Naive B cell (primary cell): Measurements from ENCODE around the gene DOCK9. TPM values are rescaled to one million over a fixed set of nuclear protein-coding genes. Genes with fewer than 3 reads are reported as not detected.
"Not testable (repeated sequence)": the region's sequence is repeated elsewhere in the genome, so short reads cannot be mapped to it uniquely, and the experiment has no call there.

Experiments
- ATAC-seq, 2 donors: fragments of 150-1000 bp; cut with Tn5 transposase; 2 replicates each; pipeline ENCODE4 v1.10.0; 2021; ENCODE audit warnings: low read depth in 2 of 2, mild to moderate bottlenecking in 2 of 2, moderate library complexity in 2 of 2
- DNase-seq: peaks from one replicate; pipeline ENCODE4 v3.0.0; 2022
- H3K27ac Mint-ChIP-seq, 6 donors: one replicate each; pipeline ENCODE4 v1.8.0; 2020 to 2022; ENCODE audit warnings: mild to moderate bottlenecking in 6 of 6, mixed read lengths in 6 of 6, moderate library complexity in 5 of 6, inconsistent platforms in 2 of 6
- H3K27me3 Mint-ChIP-seq, 3 donors: one replicate each; pipeline ENCODE4 v1.8.0; 2021 to 2022; ENCODE audit warnings: mixed read lengths in 3 of 3, mild to moderate bottlenecking in 1 of 3
- H3K36me3 Mint-ChIP-seq, 2 donors: one replicate each; pipeline ENCODE4 v1.8.0; 2020 to 2022; ENCODE audit warnings: mixed read lengths in 2 of 2, inconsistent platforms in 1 of 2, mild to moderate bottlenecking in 1 of 2
- H3K4me1 Mint-ChIP-seq, 3 donors: one replicate each; pipeline ENCODE4 v1.8.0; 2020 to 2022; ENCODE audit warnings: mixed read lengths in 3 of 3, inconsistent platforms in 1 of 3, mild to moderate bottlenecking in 1 of 3, moderate library complexity in 1 of 3
- H3K4me3 Mint-ChIP-seq, 8 donors: one replicate each; pipeline ENCODE4 v1.8.0; 2020 to 2022; ENCODE audit warnings: mild to moderate bottlenecking in 8 of 8, mixed read lengths in 8 of 8, moderate library complexity in 8 of 8, inconsistent platforms in 2 of 8
- H3K9me3 Mint-ChIP-seq, 7 donors: one replicate each; pipeline ENCODE4 v1.8.0; 2020 to 2022; ENCODE audit warnings: mixed read lengths in 7 of 7, mild to moderate bottlenecking in 5 of 7, inconsistent platforms in 2 of 7, moderate library complexity in 1 of 7
- polyA plus RNA-seq, 6 donors: library from polyadenylated mRNA; unstranded; fragments of 300-500 nt; fragmentation: Illumina TruSeq; gene quantifications; one replicate each; pipeline ENCODE4 v1.2.3, GENCODE V29; 2021; ENCODE audit warnings: low read depth in 6 of 6

DOCK9 gene
- polyA plus RNA-seq, 6 donors from 2014 or later, result 0.98 to 5.2 (median 2.3) TPM; not detected in 1

DNA sequence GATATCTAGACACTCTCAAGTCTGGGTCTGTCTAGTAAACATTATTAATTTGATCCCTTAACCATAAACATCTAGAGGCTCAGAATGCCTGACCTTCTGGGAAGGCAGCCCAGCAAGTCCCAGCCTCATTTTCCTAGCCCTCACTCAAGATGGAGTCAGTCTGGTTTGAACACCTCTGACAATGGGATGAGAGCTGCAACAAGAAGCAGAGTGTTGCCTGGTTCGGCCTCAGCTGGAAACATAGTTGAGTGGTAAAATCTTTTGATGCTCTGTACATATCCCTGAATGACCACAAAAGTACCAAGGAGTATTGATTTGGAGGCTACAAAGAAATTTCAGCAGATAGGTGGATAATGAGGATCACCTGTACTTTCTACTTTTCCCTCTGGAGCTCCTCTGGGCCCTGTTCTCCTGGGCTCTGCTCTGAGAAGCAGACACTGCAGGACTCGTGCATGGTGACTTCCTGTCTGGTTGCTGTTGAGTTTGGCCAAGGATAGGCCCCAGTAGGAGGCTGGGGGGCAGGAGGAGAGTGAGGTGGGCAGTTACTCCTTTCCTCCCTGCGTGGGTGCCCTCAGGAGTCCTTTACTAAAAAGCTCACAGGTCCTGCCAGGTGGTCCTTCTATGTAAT is 157.0 kb downstream of the DOCK9 start:
- ATAC-seq (no peak), DNase-seq (no peak)
- Mint-ChIP-seq H3K4me1 (peaks cover 9 to 15% (median 12%) of the 10 kb centered on the region in 3 donors), H3K9me3 (no peaks in the 10 kb centered on the region), H3K27me3 (no peaks in the 10 kb centered on the region), H3K27ac (no peak overlapping the region), H3K4me3 (no peak overlapping the region), H3K36me3 (peaks cover 18 to 50% of the 10 kb centered on the region in 2 donors)

DNA sequence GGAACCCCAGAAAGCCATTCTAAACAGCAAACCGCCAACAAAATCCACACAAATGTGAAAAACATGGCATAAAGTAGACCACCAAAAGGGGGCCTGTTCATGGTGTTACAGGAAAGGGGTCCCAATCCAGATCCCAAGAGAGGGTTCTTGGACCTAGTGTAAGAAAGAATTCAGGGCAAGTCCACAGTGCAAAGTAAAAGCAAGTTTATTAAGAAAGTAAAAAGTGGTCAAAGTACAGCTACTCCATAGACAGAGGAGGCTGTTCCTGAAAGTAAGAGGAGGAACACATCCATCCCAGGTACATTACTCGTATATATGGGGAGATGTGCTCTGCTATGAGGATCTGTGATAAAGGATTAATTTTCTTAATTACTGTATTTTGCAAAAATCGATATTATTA is 157.6 kb downstream of the DOCK9 start:
- H3K27ac Mint-ChIP-seq, result no peak overlapping the region
- no peak overlapping the region for H3K4me3 Mint-ChIP-seq
- H3K27me3 Mint-ChIP-seq, result no peaks in the 10 kb centered on the region
- peaks cover 5 to 10% (median 7%) of the 10 kb centered on the region in 3 donors for H3K4me1 Mint-ChIP-seq
- DNase-seq (no peak), ATAC-seq (no peak)
- no peaks in the 10 kb centered on the region for H3K9me3 Mint-ChIP-seq
- H3K36me3 Mint-ChIP-seq, result peaks cover 19 to 50% of the 10 kb centered on the region in 2 donors

DNA sequence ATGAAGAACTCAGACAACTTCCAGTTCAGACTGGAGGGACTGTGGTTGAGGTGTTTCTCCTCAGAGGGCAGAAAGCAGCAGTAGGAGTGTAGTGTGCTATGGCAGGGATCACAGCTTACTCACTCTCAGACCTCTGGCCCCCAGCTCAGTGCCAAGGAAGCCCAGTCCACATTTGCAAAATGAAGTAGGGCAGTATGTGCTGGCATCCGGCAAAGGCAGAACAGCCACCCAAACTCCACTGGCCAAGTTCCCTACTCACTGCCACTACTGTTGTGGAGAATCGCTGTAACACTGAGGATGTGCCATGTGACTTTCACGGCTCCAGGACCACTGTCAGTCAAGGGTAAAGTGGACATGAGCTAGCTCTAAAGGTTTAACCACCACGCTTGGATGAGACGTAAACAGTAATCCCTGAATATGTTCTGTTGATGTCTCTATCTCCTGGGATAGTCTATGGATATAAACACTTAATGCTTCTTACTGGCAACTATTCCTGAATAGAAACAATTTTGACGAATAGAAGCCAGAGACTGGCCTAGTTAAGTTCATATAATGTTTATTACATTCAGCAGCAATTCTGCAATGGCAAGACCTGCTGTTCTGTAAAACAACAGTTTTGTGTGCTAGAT is 158.4 kb downstream of the DOCK9 start:
- peaks cover 0 to 2% (median 0%) of the 10 kb centered on the region in 3 donors for H3K4me1 Mint-ChIP-seq
- DNase-seq (no peak), ATAC-seq (no peak)
- peaks cover 19 to 50% of the 10 kb centered on the region in 2 donors for H3K36me3 Mint-ChIP-seq
- H3K27me3 Mint-ChIP-seq, result no peaks in the 10 kb centered on the region
- H3K27ac Mint-ChIP-seq, result no peak overlapping the region
- H3K4me3 Mint-ChIP-seq, result no peak overlapping the region
- H3K9me3 Mint-ChIP-seq, result no peaks in the 10 kb centered on the region

DNA sequence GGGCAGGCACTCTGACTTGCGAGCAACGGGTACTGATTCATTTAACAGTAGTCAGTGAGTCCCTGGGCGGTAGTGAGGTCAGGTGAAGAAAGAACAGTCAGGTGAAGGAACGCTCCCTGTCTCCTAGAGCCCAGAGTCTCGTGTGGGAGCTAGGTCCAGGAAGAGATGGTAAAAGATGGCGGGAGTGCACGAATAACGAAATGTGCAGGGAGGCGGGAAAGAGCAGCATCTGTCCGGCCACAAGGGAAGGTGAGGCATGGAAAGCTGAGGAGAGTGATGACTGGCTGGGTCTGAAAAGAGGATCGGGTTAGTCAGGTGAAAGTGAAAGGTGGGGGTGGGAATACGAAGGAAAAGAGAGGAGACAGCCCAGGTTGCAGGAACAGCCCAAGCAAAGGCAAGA is 161.5 kb downstream of the DOCK9 start:
- ATAC-seq (no peak), DNase-seq (no peak)
- Mint-ChIP-seq H3K36me3 (peaks cover 10 to 28% of the 10 kb centered on the region in 2 donors), H3K27me3 (no peaks in the 10 kb centered on the region), H3K4me3 (no peak overlapping the region), H3K27ac (no peak overlapping the region), H3K4me1 (no peaks in the 10 kb centered on the region), H3K9me3 (no peaks in the 10 kb centered on the region)

DNA sequence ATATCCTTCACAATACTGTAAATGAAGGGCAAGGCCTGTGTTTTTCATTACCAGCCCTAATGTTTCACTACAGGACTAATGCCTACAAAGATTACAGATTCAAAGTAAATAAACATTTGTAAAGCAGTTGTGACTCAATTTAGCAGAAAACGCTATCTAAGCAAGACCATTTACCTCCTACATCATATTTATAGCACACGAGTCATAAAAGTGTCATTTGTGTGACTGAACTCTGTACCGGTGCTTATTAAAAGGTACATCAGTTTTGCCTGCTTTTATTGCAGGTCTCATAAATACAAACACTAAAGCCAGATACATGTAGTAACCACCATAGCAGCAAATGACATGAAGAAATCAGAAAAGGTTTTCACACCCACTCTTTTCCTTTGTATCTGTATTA is 163.9 kb downstream of the DOCK9 start:
- Mint-ChIP-seq H3K27me3 (no peaks in the 10 kb centered on the region), H3K27ac (no peak overlapping the region), H3K9me3 (no peaks in the 10 kb centered on the region), H3K36me3 (peaks cover 11 to 23% of the 10 kb centered on the region in 2 donors), H3K4me1 (no peaks in the 10 kb centered on the region), H3K4me3 (no peak overlapping the region)
- ATAC-seq, result no peak
- no peak for DNase-seq

DNA sequence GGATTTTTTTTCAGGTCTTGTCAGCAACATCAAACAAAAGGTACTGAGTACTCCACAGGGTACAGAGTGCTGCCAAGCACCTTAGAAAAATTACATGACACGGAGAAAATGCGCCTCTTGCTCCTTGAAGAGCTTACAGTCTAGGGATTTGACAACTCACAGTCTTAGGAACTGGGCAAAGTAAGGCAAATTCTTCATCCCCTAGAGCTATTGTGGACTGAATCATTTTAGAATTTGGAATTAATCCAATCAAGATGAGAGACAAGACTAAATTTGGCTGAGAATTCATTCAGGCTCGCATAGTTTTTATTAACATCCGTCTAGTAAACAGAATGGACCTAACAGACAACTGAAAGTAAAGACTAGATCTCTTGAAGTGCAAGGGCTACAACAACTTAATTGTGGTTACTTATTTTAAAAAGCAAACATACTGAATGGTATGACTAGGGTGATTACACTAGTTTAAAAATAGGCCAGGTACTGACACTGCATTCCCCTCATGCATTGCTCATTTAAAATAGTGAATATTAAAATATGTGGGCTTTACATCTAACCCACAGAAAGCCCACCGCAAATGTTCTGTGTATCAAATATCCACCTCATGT is 165.6 kb downstream of the DOCK9 start:
- H3K27ac Mint-ChIP-seq, H3K9me3 Mint-ChIP-seq, ATAC-seq, DNase-seq, H3K4me3 Mint-ChIP-seq, H3K27me3 Mint-ChIP-seq, H3K4me1 Mint-ChIP-seq: not testable (repeated sequence)
- H3K36me3 Mint-ChIP-seq, result peaks cover 16 to 23% of the 10 kb centered on the region in 2 donors

DNA sequence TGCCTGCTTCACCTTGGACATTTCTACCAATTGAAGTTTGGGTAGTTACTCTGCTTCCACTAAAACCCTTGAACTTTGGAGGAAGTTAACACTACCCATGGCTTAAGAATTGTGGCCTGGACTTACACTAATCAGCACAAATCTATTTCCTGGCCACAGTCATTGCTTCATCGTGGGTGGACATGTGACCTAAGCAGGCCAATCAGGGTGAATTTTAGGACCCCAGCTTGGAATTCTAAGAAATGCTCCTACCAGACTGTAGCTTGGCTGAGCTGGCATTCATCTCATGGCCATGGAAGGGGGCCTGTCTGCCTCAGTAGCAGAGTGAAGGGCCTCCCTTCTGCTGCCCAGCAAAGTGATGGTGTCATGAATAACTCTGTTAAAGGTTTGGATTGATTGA is 167.1 kb downstream of the DOCK9 start:
- peaks cover 11 to 13% of the 10 kb centered on the region in 2 donors for H3K36me3 Mint-ChIP-seq
- no peaks in the 10 kb centered on the region for H3K27me3 Mint-ChIP-seq
- ATAC-seq, result no peak

DNA sequence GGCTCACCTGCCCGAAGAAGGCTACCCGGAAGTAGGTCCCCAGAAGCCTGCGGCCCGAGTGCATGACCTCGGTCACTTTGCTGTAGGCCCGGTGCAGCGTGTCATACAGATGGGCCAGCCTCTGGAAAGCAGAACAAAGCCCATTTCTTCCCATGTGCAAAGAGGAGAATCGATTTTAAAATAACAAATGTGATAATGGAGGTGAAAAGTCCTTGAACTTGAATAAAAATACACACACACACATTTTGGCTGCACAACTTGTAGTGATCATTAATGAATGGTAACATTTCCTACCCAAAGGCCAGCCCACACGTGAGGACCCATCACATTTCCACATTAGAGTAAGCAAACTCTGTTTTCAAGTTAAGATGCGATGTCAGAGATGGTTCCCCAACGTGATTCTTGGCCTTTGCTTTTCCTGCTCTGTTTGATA is 168.5 kb downstream of the DOCK9 start:
- H3K27me3 Mint-ChIP-seq, result no peaks in the 10 kb centered on the region
- H3K4me1 Mint-ChIP-seq, result no peaks in the 10 kb centered on the region
- no peak overlapping the region for H3K27ac Mint-ChIP-seq
- H3K4me3 Mint-ChIP-seq, result no peak overlapping the region
- DNase-seq (no peak), ATAC-seq (no peak)
- peaks cover 19 to 20% of the 10 kb centered on the region in 2 donors for H3K36me3 Mint-ChIP-seq
- no peaks in the 10 kb centered on the region for H3K9me3 Mint-ChIP-seq

More for the DNA sequence above, 167.1 kb downstream of the DOCK9 start:
- Mint-ChIP-seq H3K4me3 (no peak overlapping the region), H3K4me1 (no peaks in the 10 kb centered on the region), H3K27ac (no peak overlapping the region), H3K9me3 (no peaks in the 10 kb centered on the region)
- no peak for DNase-seq

DNA sequence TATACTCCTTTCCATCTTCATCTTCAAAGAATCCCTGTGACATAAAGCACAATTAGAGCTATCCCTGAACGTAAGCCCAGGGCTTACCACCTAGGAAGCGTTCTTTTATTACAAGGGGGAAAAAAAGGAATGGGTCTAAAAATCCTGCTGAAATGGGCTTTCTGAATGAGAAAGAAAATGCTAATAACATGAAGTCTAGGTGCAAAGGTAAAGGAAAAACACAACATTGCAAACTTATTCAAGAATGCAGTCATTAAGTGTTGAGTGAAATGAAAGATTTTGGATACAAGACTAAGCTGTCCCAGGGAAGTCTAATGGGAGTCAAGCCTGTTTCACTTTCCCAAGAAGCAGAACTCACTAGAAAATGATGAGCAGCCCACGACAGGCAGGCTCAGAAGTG is 170.1 kb downstream of the DOCK9 start:
- Mint-ChIP-seq H3K4me3 (no peak overlapping the region), H3K36me3 (peaks cover 24 to 25% of the 10 kb centered on the region in 2 donors), H3K27me3 (no peaks in the 10 kb centered on the region), H3K4me1 (no peaks in the 10 kb centered on the region), H3K27ac (no peak overlapping the region), H3K9me3 (no peaks in the 10 kb centered on the region)
- DNase-seq (no peak), ATAC-seq (no peak)

DNA sequence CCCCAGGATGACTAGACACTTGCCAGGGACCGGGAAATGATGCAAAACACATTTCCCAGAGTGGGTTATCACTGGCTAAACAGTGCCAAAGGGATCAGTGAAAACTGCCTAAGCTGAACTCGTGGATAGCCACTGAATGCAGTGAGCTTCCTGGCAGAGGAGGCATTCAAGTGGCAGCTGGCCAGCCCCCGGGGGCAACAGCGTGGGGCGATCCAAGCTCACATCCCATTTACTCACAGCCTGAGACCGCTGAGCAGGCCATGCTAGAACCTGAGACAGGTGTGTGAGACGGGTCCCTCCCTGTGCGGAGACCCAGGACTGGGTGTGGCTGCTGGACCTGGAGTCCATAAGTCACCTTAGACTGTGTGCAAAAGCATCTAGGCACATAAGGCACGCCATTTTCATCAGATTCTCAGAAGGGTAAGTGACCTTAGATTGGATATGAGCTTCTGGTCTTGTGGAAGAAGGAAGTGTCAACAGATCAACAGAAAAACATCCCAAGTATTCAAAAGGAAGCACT is 173.5 kb downstream of the DOCK9 start:
- no peak for DNase-seq
- H3K27me3 Mint-ChIP-seq, result no peaks in the 10 kb centered on the region
- no peak overlapping the region for H3K27ac Mint-ChIP-seq
- H3K9me3 Mint-ChIP-seq, result no peaks in the 10 kb centered on the region
- no peak for ATAC-seq
- no peaks in the 10 kb centered on the region for H3K4me1 Mint-ChIP-seq
- H3K36me3 Mint-ChIP-seq, result peaks cover 21 to 26% of the 10 kb centered on the region in 2 donors
- H3K4me3 Mint-ChIP-seq, result no peak overlapping the region

DNA sequence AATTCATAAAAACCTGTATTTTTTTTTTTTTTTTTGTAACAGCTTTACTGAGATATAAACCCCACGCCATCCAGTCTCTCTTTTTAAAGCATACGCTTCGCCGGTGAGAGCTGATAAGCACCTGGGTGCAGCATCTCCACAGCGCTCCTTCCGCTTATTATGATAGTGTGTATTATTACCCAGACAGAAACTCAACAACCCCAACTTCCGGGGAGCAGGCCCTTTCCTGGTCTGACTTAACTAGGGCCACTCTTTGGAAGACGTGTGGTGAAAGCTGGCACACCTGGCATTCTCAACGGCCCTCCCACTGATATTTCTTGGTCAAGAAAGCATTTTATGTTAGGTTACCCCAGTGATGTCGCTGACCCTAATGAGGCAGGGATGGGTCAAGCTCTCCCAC is 173.9 kb downstream of the DOCK9 start:
- Mint-ChIP-seq H3K4me3 (no peak overlapping the region), H3K36me3 (peaks cover 17 to 30% of the 10 kb centered on the region in 2 donors), H3K27me3 (no peaks in the 10 kb centered on the region), H3K9me3 (no peaks in the 10 kb centered on the region), H3K27ac (no peak overlapping the region), H3K4me1 (no peaks in the 10 kb centered on the region)
- ATAC-seq (no peak), DNase-seq (no peak)

DNA sequence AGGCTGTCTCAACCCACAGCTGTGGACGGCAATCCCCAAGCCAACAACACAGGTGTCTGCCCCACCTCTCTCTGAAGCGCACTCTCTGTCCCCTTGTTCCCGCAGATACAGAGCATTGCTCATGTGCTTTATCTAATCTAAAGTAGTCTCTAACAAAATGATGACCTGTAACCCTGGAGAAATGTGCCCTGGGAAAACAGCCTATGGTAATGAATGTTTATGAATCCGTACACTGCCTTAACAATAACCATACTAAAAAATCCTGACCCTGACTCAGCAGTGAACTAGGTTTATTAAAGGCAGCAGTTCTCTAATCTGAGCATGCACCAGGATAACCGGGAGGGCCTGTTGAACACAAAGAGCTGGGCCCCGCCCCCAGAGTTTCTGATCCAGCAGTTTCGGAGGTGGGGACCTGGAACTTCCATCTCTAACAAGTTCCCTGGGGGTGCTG is 174.7 kb downstream of the DOCK9 start:
- DNase-seq, result no peak
- Mint-ChIP-seq H3K36me3 (peaks cover 22 to 37% of the 10 kb centered on the region in 2 donors), H3K27ac (no peak overlapping the region), H3K4me3 (no peak overlapping the region), H3K27me3 (no peaks in the 10 kb centered on the region), H3K9me3 (no peaks in the 10 kb centered on the region), H3K4me1 (no peaks in the 10 kb centered on the region)
- no peak for ATAC-seq

DNA sequence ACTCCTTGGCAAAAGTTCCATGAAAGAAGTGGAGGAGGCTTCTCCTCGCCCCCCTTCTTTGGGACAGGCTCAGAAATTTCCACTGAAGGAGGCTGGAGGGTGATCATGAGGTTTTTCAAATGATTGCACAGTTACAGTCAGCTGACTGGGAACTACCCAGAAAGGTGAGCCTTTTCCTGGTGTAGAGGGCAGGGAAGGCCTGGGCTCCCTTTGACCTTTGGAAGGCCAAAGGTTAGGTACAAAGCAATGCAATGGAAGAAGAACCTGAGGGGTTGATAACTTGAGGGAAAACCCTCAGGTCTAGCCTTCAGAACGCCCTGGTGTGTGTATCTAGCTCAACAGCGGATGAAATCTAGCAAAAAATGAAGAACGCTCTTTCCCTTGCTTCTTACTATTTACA is 175.3 kb downstream of the DOCK9 start:
- no peak overlapping the region for H3K27ac Mint-ChIP-seq
- H3K4me1 Mint-ChIP-seq, result no peaks in the 10 kb centered on the region
- peaks cover 28 to 40% of the 10 kb centered on the region in 2 donors for H3K36me3 Mint-ChIP-seq
- H3K27me3 Mint-ChIP-seq, result no peaks in the 10 kb centered on the region
- H3K4me3 Mint-ChIP-seq, result no peak overlapping the region
- ATAC-seq (no peak), DNase-seq (no peak)
- no peaks in the 10 kb centered on the region for H3K9me3 Mint-ChIP-seq
